NCI-H1417 treated with DMSO at 0.1 percent for 48 hours (cell line): ENCODE measurements around the gene DNAAF1.
"Not testable (repeated sequence)": the region's sequence is repeated elsewhere in the genome, so short reads cannot be mapped to it uniquely, and the experiment has no call there.

ENCODE experiments used
- DNase-seq: peaks from one replicate; lab custom pipeline; 2025; lab: John Stamatoyannopoulos, UW

DNAAF1 gene

DNA sequence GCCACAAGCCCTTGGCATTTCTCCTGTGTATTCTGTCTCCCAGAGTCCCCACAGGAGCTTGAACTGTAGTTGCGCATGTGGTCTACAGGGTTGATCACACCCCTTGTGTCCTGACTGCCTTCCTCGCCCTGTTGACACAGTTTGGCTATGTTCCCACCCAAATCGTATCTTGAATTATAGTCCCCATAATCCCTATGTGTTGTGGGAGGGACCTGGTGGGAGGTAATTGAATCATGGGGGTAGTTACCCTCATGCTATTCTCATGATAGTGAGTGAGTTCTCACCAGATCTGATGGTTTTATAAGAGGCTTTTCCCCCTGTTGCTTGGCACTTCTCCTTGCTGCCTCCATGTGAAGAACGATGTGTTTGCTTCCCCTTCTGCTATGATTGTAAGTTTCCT is 67.0 kb downstream of the DNAAF1 start:
- DNase-seq = no peak

DNA sequence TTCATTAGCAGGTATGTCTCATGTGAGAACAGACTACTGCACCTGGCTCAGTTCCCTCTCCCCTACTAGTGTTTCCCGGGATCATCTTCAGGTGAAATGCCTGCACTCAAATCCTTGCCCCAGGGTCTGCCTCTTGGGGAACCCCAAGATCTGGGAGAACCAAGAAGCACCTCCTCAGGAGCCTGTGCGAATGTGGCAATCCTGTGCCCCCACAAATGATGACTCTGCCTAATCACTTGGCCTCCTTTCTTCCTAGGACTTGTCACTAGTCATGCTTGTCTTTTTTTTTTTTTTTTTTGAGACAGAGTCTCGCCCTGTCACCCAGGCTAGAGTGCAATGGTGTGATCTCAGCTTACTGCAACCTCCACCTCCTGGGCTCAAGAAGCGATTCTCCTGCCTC is 67.5 kb downstream of the DNAAF1 start:
- DNase-seq = no peak

DNA sequence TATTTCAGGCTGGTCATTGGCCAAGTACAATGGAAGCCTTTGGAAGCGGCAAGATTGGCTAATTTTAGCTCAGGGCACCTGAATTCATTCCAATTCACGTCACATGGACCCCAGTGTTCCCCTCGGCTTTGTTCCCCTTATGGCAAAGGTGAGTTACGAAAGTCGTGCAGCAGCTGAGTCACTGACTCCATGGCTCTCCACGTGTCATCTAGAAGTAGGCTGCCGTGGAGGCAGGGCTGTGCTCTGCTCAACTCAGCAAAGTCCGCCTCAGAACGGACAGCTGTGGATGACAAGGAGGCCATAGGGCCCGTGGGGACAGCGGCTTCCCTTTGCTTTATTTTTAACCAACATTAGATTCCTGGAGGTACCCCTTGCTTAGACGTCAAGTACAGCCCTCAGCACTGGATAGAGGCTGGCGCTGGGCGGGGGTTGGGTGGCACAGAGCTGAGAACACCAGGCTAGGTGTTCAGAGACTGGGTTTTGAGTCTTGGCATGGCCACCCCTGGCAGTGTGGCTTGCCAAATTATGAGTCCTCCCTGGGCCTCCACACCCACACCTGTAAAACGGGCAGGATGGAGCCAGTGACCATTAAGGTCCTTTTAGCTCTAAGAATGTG is 69.5 kb downstream of the DNAAF1 start:
- DNase-seq = no peak

DNA sequence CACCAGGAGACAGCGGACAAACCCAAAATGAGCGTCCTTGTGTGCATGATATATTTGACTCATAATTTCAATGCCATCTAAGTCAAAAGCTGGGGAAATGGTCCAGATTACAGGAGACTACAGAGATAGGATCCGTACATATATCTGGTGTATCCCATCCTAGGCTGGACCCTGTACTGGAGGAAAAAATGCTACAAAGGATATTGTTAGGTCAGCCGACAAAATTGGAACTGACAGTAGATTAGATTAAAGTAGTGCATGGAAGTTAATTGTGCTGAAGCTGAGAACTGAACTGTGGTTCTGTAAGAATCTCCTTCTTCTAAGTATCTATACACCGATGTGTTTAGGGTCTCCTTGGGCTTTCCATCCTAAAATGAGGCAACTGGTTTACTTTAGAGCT is 70.4 kb downstream of the DNAAF1 start:
- DNase-seq = no peak

DNA sequence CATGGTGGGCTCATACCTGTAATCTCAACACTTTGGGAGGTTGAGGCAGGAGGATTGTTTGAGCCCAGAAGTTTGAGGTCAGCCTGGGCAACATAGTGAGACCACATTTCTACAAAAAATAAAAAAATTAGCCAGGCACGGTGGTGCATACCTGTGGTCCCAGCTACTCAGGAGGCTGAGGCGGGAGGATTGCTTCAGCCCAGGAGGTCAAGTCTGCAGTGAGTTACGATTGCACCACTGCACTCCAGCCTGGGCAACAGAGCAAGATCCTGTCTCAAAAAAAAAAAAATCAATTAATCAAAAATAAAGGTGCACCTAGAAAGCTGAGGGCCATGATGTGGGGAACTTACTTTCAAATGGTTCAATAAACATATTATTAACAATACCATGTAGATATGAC is 71.0 kb downstream of the DNAAF1 start:
- DNase-seq = not testable (repeated sequence)

DNA sequence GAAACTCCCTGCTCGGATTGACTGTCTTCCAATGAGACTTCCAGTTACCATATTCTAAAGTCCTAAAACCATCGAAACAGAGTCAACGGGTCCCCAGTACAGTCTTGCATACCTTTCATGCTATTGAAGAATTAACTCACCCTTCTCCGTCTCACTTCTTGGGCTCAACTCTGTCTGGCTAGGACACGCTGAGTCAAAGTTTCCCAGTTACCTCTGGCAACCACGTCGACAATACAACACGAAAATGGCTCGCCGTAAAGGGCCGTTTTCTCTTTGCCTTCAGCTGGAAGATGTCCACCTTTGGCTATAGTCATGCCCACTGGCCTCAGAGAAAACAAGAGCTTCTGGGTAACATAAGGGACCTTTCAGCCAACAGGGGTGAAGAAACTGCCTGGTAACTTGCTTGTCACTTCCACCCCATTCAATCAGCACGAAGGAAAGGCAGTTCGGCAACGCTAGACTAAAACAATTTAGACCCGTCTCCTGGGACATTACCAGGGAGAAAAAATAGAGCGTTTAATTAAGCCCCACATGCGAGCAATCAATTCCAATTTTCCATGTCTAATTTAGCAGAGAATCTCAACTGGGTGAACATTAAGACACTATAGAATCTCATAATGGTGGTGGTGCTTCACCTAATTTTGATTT is 73.2 kb downstream of the DNAAF1 start:
- no peak for DNase-seq

DNA sequence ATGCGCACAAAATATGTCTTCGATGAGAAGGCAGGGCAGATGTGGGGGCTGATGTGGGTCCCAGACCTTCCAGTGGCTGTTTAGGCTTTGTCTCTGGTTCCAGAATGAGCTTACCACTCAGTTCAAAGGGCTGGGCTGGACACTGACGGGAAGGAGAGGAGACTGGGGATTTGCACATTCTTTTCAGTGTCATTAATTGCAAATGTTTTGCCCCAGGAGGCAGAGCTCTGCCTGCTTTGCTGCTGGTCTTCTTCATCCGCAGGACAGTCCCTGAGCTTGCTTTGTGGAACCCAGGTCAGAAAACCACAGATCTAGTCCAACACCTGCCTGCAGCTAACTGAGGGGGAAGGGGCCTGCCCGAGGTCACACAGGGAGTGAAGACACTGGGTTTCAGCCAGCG is 73.8 kb downstream of the DNAAF1 start:
- DNase-seq = no peak

DNA sequence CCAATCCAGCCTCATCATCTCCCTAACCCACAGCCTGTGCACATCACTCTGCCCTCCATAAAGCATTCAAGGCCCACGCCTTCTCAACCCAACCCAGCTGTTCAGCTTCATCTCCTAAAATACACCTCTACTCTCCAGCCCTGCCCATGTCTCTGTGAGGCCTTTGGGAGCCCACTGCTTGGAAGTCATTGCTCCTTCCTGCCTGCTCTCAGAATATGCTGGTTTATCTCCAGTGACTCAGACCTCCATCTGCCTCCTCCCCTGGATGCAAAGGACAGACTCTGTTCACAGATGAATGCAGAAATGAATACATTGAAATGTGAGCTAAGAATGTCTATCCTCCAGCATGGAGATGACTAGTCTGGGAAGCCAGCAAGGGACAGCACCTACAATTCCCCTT is 75.7 kb downstream of the DNAAF1 start:
- DNase-seq = no peak

DNA sequence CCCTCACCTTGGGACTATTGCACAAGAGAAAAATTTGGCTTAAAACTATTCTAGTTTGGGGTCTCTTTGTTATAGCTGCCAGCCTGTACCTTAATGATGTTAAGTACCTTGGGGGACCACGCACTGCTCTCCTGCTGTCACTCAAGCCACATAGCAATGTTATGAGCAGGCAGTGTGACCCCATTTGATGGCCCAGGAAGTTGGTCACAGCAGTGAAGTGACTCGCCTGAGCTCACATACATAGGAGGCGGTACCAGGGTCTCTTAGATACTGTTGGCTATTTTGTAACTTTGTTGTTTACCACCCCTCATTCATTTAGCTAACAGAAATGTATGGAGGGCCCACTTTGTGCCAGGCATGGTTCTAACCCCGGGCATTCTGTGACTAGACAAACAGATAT is 78.3 kb downstream of the DNAAF1 start:
- DNase-seq = no peak

DNA sequence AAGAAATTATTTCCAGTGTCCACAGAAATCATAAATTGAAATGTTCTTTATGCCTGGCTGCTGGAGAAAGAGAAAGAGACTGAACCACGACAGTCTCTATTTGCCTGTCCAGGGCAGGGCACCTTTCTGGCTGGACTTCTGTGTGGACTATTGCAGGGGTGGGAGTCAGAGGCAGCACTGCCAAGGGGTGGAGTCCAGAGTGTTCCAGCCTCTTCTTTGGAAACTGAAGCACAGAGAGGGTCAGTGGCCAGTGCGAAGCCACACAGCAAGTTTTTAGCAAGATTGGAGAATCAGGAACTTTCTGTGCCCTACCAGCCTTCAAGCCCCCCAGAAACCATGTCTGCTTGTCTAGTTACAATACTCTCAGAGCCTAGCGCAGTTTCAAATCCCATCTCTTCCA is 79.4 kb downstream of the DNAAF1 start:
- no peak for DNase-seq

DNA sequence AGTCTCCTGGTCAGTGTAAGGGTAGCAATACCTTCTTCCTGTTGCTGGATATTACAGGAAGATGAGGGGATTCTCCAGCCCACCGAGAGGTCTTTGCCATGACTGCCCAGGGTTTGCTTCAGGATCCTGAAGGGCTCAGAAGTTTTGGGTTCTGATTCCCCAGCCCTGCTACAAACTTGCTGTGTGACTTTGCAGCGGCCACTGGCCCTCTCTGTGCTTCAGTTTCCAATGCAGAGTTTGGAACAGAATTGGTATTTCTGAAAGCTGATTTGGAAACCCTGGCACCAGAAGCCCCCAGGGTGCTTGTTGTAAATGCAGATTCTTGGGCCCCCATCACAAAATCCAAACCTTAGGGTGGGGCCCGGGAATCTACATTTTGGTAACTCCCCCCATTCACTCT is 80.0 kb downstream of the DNAAF1 start:
- no peak for DNase-seq

DNA sequence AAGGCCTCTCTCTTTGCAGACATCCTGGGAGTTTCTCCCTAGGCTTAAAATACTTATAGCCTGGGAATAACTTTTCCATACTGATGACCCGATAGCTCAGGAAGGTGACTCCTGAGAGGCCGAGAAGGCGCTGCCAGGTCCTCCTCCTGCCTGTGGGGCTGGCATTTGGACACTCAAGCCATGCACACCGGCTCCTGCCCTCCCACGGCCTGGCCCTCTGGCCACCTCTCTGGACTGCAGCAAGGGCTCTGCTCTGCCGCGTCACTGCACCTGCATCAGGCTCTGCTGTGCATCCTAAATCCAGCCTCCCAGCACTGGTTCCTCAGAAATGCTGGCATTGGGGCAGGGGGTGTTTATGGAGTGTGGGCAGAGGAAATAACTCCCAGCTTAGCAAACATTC is 80.5 kb downstream of the DNAAF1 start:
- no peak for DNase-seq

DNA sequence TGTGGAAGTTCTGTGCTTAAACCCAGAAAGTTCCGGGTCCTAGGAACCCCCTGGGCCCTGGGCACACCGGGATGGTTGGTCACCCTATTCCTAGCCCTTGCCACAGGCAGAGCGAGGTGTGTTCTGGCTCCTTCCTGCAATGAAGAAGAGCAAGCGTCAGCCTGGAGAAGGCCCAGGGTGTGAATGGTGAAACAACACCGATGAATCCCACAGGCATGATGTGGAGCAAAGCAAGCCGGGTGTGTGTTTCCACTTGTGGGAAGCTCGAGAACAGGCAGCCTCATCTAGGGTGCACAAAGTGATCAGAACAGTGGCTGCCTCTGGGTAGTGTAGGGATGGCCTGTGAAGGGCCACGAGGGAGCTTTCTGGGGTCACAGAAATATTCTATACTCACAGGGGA is 80.9 kb downstream of the DNAAF1 start:
- no peak for DNase-seq
